Nephron (organoid): ENCODE data around the gene SLC7A10.

ENCODE experiments used
- H3K27ac Mint-ChIP-seq, 3 experiments: 2 replicates each; pipeline ENCODE4 v1.8.0; 2020; ENCODE audit warnings: mixed read lengths in 3 of 3, mild to moderate bottlenecking in 2 of 3, moderate library complexity in 1 of 3
- H3K27me3 Mint-ChIP-seq: 2 replicates; pipeline ENCODE4 v1.8.0; 2021; ENCODE audit warnings: low read depth, mild to moderate bottlenecking, moderate library complexity, mixed read lengths
- H3K36me3 Mint-ChIP-seq: 2 replicates; pipeline ENCODE4 v1.8.0; 2020; ENCODE audit warnings: low read depth, mixed read lengths
- H3K4me1 Mint-ChIP-seq: 2 replicates; pipeline ENCODE4 v1.8.0; 2020; ENCODE audit warnings: mixed read lengths
- H3K4me3 Mint-ChIP-seq, 3 experiments: 2 replicates each; pipeline ENCODE4 v1.8.0; 2020; ENCODE audit warnings: mild to moderate bottlenecking in 3 of 3, mixed read lengths in 3 of 3, moderate library complexity in 2 of 3
- H3K9me3 Mint-ChIP-seq: 2 replicates; pipeline ENCODE4 v1.8.0; 2020; ENCODE audit warnings: mixed read lengths
- TF ChIP-seq, protein P1 (sequence below), 3 experiments: fragments of 200-600 bp; sonication (generic); IDR thresholded peaks; one replicate each; pipeline ENCODE4 v1.5.0; 2021; ENCODE audit warnings: antibody characterized with exemption in 3 of 3; ENCODE audit not compliant: unreplicated experiment in 3 of 3

The SLC7A10 gene

GRCh38 chr19:33186431-33187182 is 39.0 kb downstream of the SLC7A10 start:
- Mint-ChIP-seq H3K9me3 (no peaks in the 10 kb centered on the region), H3K27ac (no peak overlapping the region), H3K36me3 (no peaks in the 10 kb centered on the region), H3K4me1 (no peaks in the 10 kb centered on the region), H3K4me3 (no peak overlapping the region), H3K27me3 (peaks cover 26% of the 10 kb centered on the region)
- TF ChIP-seq, protein P1, sequence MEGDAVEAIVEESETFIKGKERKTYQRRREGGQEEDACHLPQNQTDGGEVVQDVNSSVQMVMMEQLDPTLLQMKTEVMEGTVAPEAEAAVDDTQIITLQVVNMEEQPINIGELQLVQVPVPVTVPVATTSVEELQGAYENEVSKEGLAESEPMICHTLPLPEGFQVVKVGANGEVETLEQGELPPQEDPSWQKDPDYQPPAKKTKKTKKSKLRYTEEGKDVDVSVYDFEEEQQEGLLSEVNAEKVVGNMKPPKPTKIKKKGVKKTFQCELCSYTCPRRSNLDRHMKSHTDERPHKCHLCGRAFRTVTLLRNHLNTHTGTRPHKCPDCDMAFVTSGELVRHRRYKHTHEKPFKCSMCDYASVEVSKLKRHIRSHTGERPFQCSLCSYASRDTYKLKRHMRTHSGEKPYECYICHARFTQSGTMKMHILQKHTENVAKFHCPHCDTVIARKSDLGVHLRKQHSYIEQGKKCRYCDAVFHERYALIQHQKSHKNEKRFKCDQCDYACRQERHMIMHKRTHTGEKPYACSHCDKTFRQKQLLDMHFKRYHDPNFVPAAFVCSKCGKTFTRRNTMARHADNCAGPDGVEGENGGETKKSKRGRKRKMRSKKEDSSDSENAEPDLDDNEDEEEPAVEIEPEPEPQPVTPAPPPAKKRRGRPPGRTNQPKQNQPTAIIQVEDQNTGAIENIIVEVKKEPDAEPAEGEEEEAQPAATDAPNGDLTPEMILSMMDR (IDR thresholded peaks at IDR 0.05; ENCODE audit: unreplicated experiment in 3 of 3) = no peak

DNA sequence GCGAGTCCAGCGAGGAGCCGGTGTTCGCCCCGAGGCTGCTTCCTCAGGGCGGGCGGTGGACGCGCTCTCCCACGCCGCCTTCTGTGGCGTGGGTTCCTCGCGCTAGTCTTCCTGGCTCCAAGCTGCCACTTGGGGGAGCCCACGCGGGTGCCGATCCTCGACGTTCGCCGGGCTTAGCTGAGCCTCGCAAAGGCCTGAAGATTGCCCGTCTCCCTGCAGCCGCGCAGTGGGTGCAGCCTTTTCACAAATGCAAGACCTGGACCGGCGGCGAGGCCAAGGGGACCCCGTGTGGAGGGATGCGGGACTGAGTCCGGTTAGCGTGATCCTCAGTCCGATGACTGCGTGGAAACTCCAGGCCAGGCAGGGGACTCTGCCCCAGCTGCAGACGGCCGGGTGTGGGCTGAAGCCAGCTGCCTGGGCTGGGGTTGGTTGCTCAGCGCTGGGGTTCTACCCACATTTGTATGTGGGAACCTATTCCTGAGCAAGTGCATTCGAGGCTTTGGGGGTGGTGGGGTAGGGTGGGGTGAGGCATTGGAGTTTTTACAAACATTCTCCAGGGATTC is 48.2 kb downstream of the SLC7A10 start:
- H3K9me3 Mint-ChIP-seq = peaks cover 4% of the 10 kb centered on the region
- TF ChIP-seq, protein P1 (IDR thresholded peaks at IDR 0.05; ENCODE audit: unreplicated experiment in 3 of 3) = peak; percentile 51 to 58 (median 55)
- H3K27me3 Mint-ChIP-seq = no peaks in the 10 kb centered on the region
- H3K27ac Mint-ChIP-seq = peak overlapping the region; percentile 60 to 96 (median 83)
- peaks cover 19% of the 10 kb centered on the region for H3K4me1 Mint-ChIP-seq
- no peaks in the 10 kb centered on the region for H3K36me3 Mint-ChIP-seq
- H3K4me3 Mint-ChIP-seq = peak overlapping the region; percentile 90 to 96 (median 92)

GRCh38 chr19:33176670-33177416 is 48.8 kb downstream of the SLC7A10 start:
- TF ChIP-seq, protein P1 (IDR thresholded peaks at IDR 0.05; ENCODE audit: unreplicated experiment in 3 of 3) = peak in 1 of 3 experiments; percentile 20
- peak overlapping the region; percentile 83 to 97 (median 96) for H3K27ac Mint-ChIP-seq
- peaks cover 25% of the 10 kb centered on the region for H3K4me1 Mint-ChIP-seq
- H3K27me3 Mint-ChIP-seq = no peaks in the 10 kb centered on the region
- no peaks in the 10 kb centered on the region for H3K36me3 Mint-ChIP-seq
- peaks cover 4% of the 10 kb centered on the region for H3K9me3 Mint-ChIP-seq
- peak overlapping the region; percentile 90 to 96 (median 92) for H3K4me3 Mint-ChIP-seq

DNA sequence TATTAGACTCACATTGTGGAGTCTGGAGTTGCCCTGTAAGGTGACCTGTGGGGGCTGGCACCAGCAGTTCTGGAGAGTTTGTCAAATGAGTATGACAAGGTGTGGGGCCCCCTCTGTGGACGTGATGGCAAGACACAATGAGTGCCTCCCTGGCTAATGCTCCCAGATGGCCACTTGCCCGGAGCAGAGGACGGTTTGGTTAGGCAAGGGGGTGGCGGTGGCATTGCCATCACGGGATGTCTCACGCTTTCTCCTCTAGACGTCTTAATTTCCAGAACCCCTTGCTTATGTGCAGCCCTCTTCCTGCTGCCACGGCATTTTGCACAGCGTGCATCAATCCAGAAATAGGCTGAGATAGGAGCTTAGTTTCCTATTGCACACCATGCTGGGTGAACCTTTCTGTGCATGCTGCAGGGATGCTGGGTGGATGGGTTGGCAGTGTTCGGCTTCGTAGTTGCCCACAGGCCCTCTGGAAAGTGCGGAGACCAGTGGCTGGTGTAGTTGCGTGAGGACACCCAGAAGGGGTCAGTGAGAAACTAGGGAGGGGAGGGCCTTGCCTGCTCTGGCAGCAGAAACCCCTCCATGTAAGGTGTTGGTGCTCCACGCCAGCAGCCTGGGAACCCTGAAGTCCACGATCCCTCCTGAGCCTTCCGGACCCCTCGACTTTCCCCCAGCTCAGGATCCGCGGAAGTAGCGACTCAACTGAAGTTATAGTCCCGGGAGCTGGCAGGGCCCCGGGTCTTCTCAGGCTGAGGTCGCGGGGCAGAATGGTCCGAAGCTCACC is 49.6 kb downstream of the SLC7A10 start:
- peak overlapping the region; percentile 90 to 96 (median 92) for H3K4me3 Mint-ChIP-seq
- H3K27ac Mint-ChIP-seq = peak overlapping the region; percentile 83 to 97 (median 96)
- H3K36me3 Mint-ChIP-seq = no peaks in the 10 kb centered on the region
- no peaks in the 10 kb centered on the region for H3K27me3 Mint-ChIP-seq
- H3K9me3 Mint-ChIP-seq = peaks cover 4% of the 10 kb centered on the region
- TF ChIP-seq, protein P1 (IDR thresholded peaks at IDR 0.05; ENCODE audit: unreplicated experiment in 3 of 3) = no peak
- peaks cover 25% of the 10 kb centered on the region for H3K4me1 Mint-ChIP-seq

DNA sequence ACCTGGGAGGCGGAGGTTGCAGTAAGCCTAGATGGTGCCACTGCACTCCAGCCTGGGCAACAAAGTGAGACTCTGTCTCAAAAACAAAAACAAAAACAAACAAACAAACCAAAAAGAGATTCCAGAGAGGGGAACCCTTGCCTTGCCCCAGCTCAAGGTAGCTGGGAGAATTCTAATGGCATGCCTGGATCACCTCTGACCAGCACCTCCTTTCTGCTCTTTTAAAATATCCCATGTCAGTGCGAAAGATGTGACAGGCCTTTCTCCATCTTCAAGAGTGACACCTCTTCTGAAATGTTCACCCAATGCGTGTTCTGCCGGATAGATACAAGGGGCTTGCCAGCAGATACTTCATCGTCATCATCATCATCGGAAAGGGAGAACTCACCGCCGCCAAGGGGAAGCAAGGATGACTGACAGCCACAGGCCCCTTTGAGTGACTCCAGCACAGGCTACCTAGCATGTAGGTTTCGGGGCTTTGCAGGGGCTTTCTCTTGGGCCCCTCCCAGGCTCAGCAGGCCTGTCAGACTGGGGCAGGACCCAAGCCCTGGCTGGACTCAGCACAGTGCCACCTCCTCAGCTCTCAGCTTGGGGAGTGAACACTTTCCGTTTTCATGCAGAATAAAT is 50.4 kb downstream of the SLC7A10 start:
- Mint-ChIP-seq H3K27me3 (no peaks in the 10 kb centered on the region), H3K4me3 (peak overlapping the region; percentile 90 to 96 (median 92)), H3K4me1 (peaks cover 25% of the 10 kb centered on the region), H3K27ac (peak overlapping the region; percentile 83 to 97 (median 96)), H3K36me3 (no peaks in the 10 kb centered on the region), H3K9me3 (peaks cover 4% of the 10 kb centered on the region)
- TF ChIP-seq, protein P1 (IDR thresholded peaks at IDR 0.05; ENCODE audit: unreplicated experiment in 3 of 3) = no peak
